ENCODE data around the gene CBLL2.
"Not testable (repeated sequence)": the region's sequence is repeated elsewhere in the genome, so short reads cannot be mapped to it uniquely, and the experiment has no call there.

CBLL2 gene

GRCh38 chrX:22268706-22269105 lies 4.0 kb upstream of the CBLL2 start:
- TF ChIP-seq, protein P1, sequence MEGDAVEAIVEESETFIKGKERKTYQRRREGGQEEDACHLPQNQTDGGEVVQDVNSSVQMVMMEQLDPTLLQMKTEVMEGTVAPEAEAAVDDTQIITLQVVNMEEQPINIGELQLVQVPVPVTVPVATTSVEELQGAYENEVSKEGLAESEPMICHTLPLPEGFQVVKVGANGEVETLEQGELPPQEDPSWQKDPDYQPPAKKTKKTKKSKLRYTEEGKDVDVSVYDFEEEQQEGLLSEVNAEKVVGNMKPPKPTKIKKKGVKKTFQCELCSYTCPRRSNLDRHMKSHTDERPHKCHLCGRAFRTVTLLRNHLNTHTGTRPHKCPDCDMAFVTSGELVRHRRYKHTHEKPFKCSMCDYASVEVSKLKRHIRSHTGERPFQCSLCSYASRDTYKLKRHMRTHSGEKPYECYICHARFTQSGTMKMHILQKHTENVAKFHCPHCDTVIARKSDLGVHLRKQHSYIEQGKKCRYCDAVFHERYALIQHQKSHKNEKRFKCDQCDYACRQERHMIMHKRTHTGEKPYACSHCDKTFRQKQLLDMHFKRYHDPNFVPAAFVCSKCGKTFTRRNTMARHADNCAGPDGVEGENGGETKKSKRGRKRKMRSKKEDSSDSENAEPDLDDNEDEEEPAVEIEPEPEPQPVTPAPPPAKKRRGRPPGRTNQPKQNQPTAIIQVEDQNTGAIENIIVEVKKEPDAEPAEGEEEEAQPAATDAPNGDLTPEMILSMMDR (IDR thresholded peaks at IDR 0.05; ENCODE audit: low read depth, low read length): no peak
- H3K4me3 ChIP-seq (ENCODE audit: low read depth, low read length): no peak overlapping the region

DNA sequence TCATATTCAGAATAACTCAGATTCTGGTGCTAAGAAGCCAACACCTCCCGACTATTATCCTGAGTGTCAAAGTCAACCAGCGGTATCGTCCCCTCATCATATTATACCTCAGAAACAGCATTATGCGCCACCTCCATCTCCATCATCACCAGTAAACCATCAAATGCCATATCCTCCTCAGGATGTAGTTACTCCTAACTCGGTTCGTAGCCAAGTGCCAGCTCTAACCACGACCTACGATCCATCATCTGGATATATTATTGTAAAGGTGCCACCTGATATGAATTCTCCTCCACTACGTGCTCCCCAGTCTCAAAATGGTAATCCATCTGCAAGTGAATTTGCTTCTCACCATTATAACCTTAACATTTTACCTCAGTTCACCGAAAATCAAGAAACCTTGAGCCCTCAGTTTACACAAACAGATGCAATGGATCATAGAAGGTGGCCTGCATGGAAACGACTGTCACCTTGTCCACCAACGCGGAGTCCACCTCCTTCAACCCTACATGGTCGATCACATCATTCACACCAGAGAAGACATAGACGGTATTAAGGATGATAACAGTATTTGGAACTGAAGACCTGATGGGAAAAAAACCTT lies 1.1 kb downstream of the CBLL2 start:
- no peak overlapping the region for H3K4me3 ChIP-seq (ENCODE audit: low read depth, low read length)
- TF ChIP-seq, protein P1 (IDR thresholded peaks at IDR 0.05; ENCODE audit: low read depth, low read length): no peak

DNA sequence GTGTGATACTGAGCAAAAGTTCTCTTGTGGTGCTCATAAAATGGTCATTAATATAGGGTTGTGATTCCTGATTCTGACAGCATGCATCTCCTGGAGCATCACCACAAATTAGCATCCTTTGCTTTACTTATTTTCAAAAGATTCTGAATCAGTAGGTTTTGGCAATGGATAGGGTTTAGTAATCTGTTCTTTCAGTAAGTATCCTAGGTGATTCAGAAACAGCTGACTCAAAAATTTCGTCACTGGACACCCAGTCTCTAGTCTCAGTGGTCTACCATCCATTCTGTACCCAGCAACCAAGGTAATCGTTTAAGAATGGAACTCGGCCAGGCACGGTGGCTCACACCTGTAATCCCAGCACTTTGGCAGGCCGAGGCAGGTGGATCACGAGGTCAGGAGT lies 4.1 kb downstream of the CBLL2 start:
- TF ChIP-seq, protein P1 (IDR thresholded peaks at IDR 0.05; ENCODE audit: low read depth, low read length): no peak
- H3K4me3 ChIP-seq (ENCODE audit: low read depth, low read length): no peak overlapping the region

DNA sequence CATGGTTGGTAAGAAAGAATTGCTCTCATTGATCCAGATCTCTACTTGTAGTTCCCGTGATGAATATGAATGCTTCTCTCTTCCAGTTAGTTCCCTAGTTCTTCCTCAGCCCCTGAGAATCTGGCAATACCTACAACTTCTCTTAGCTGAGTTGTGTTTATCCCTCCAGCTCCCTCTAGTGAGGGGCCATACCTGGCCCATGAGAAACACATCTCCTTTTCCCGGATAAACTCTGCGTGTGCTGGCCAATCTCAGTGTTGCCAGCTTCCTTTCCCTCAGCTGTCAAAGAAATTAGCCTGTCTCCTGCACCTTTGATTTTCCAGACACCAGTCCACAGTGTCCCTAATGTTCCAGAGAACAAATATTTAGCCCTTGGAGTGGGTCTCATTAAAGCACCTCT lies 5.7 kb downstream of the CBLL2 start:
- TF ChIP-seq, protein P1 (IDR thresholded peaks at IDR 0.05; ENCODE audit: low read depth, low read length): no peak
- no peak overlapping the region for H3K4me3 ChIP-seq (ENCODE audit: low read depth, low read length)

GRCh38 chrX:22289209-22289608 lies 16.5 kb downstream of the CBLL2 start:
- H3K4me3 ChIP-seq (ENCODE audit: low read depth, low read length): not testable (repeated sequence)

- TF ChIP-seq, protein P1 (IDR thresholded peaks at IDR 0.05; ENCODE audit: low read depth, low read length): no peak
- H3K4me3 ChIP-seq (ENCODE audit: low read depth, low read length): no peak overlapping the region
Measured at GRCh38 chrX:22296871-22297270, 24.2 kb downstream of the CBLL2 start.

GRCh38 chrX:22300130-22300529 lies 27.4 kb downstream of the CBLL2 start:
- no peak overlapping the region for H3K4me3 ChIP-seq (ENCODE audit: low read depth, low read length)
- TF ChIP-seq, protein P1 (IDR thresholded peaks at IDR 0.05; ENCODE audit: low read depth, low read length): no peak

- TF ChIP-seq, protein P1 (IDR thresholded peaks at IDR 0.05; ENCODE audit: low read depth, low read length): no peak
- H3K4me3 ChIP-seq (ENCODE audit: low read depth, low read length): no peak overlapping the region
Measured at GRCh38 chrX:22310779-22311178, 38.1 kb downstream of the CBLL2 start.
